Activated CD4-positive, alpha-beta T cell treated with anti-CD3 and anti-CD28 coated beads, Interleukin-2, amount 50 U/mL, for 1 hour (primary cell): Measurements from ENCODE around the gene LRP4.

Source experiments
- DNase-seq: peaks from one replicate; pipeline ENCODE4 v3.0.0-alpha.2; 2020

LRP4 gene

DNA sequence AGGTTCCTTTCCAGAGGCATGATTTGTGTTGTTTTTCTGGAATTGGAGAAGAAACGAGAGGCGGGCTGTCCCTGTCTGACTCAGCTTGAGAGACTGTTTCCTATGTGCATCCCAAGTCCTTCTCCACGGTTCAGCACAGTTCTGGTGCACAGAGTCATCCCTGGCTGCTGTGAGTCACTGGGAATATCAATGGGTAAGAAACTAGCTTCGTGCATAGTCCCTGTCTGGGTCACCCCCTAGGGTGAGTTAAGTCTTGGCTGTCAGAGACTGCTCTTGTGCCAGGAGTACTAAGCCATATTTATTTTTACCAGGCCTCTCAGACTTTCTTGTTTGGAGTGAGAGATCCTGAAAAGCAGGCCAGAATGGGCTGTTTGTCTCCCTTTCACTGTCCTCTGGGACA, 2.4 kb upstream of the LRP4 start:
- DNase-seq = no peak

- no peak for DNase-seq
Observed at GRCh38 chr11:46918788-46919513, 601 bp upstream of the LRP4 start.

- DNase-seq = no peak
Observed at GRCh38 chr11:46917762-46918082, 628 bp downstream of the LRP4 start.

GRCh38 chr11:46917109-46917761, 1.1 kb downstream of the LRP4 start:
- DNase-seq = no peak

DNA sequence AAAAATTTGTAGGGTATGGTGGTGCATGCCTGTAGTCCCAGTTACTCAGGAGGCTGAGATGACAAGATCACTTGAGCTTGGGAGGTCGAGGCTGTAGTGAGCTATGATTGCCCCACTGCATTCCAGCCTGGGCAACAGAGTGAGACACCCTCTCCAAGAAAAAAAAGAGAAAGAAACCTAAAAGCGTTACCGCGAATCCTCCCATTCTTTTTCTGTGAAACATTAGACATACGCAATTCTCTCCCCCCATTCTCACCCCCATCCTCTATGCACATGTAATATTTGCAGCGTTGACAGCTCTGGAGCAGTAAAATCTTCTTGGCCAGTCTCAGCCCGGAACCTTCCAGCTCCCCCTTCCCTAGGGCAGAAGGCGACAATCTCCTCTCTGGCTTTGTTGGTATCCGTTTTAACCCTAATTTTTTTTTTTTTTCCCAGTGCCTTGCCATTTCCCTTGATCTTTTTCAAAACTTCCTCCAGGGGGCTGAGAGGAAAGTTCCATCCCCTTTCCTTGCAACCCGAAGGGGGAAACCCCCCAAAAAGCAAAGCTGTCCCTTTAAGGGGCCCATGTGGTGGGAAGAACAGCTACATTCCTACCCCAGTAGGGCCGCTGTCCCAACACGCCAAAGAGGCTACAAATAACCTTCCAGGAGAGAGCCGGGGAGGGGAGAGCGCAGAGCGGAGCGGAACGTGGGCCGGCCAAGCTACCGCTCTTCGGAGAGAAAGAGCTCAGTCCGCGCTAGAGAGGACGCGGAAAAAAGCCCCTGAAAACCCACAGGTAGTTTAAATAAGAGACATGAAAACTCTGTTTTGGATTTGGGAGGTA, 1.9 kb downstream of the LRP4 start:
- DNase-seq = no peak

- no peak for DNase-seq
Observed at GRCh38 chr11:46914910-46915309, 3.4 kb downstream of the LRP4 start.

- DNase-seq = no peak
Observed at GRCh38 chr11:46914363-46914762, 4.0 kb downstream of the LRP4 start.

DNA sequence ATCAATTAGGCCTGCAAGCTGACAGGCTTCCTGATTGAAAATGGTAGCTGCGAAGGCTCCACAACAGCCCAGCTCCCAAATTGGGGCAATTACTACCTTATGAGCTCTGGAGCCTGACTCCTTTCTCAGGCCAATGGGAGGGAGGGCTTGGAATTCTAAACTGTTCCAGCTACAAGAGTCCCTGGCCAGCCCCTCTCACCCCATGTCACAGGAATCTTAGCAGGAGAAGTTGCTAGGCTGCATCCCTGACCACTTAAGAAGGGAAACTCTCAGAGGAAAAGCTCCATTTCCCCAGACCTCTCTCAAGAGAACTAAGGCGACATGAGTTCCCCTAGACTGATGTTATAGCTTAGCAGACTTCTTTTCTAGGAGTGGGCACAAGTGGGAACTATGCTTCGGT, 4.9 kb downstream of the LRP4 start:
- no peak for DNase-seq

- DNase-seq = no peak
Observed at GRCh38 chr11:46912526-46913150, 5.7 kb downstream of the LRP4 start.

- no peak for DNase-seq
Observed at GRCh38 chr11:46907606-46908005, 10.7 kb downstream of the LRP4 start.

GRCh38 chr11:46906609-46907041, 11.7 kb downstream of the LRP4 start:
- DNase-seq = no peak

DNA sequence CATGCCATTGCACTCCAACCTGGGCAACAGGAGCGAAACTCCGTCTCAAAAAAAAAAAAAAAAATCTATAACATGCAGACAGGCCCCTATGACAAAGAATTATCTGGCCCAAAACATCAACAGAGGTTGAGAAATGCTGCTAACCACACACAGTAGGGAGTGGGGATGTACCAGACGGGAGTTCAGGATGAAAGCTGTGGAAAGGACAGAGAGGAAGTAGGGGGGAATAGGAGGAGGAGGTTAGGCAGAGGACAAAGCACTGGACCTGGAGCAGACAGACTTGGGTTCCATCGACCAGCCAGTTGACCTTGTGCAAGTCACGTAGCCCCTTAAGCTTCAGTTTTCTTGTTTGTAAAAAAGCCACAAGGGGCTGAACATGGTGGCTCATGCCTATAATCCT, 12.5 kb downstream of the LRP4 start:
- no peak for DNase-seq

GRCh38 chr11:46903846-46904245, 14.5 kb downstream of the LRP4 start:
- no peak for DNase-seq

GRCh38 chr11:46902694-46903093, 15.7 kb downstream of the LRP4 start:
- no peak for DNase-seq

- no peak for DNase-seq
Observed at GRCh38 chr11:46901156-46901555, 17.2 kb downstream of the LRP4 start.

- DNase-seq = no peak
Observed at GRCh38 chr11:46900091-46900746, 18.1 kb downstream of the LRP4 start.

- DNase-seq = no peak
Observed at GRCh38 chr11:46899501-46900025, 18.8 kb downstream of the LRP4 start.

DNA sequence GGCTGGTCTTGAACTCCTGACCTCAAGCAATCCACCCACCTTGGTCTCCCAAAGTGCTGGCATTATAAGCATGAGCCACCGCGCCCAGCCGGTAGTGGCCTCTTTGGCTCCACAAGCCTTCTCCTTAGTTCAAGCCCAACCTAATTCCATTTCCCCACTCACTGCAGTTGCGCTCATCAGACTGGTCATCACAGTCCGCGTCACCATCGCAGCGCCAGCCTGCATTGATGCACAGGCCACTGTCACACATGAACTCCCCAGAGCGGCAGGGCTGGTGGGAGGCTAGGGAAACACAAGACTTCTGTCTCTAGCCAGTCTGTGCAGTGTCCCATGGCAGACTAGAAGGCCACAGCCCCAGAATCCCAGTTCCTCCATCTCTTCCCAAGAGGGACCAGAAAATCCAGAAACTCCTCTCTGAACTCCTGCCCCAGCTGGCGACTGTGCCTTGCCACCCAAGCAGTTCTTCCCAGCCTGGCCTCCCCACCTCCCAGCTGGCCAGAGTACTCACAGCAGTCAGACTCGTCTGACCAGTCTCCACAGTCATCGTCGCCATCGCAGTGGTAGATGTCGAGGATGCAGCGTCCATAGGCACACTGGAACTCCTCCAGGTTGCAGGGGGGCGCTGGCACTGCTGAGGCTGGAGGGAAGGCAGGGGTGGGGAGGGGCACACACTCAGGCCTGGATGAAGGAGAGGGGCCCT, 19.8 kb downstream of the LRP4 start:
- no peak for DNase-seq

- no peak for DNase-seq
Observed at GRCh38 chr11:46896719-46897406, 21.5 kb downstream of the LRP4 start.

DNA sequence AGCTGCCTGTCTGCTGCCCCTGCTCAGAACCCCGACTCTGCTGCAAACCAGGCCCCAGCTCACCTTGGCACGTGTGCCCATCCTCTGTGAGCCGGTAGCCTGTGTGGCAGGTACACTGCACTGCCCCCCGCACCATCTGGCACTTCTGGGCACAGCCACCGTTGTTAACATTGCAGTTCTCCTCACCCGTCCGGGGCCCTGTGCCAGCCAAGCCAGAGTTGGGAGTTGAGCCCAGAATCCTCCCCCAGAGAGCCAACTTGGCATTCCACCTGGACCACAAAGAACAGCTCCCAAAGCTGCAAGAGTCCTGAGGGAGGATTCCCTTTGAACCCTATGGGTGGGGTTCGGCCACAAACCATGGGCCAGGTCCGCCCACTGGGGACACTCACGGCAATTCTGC, 22.5 kb downstream of the LRP4 start:
- DNase-seq = no peak

GRCh38 chr11:46894961-46895360, 23.4 kb downstream of the LRP4 start:
- no peak for DNase-seq
